Epithelial cell of proximal tubule (primary cell): ENCODE results near the gene TEX261. TPM values are rescaled to one million over a fixed set of nuclear protein-coding genes. Genes with fewer than 3 reads are reported as not detected.

Experiments
- DNase-seq: peaks from one replicate; pipeline ENCODE4 v3.0.0-alpha.2; 2011; ENCODE audit warnings: low read depth
- H3K4me3 ChIP-seq: 2 replicates; pipeline ENCODE4 v1.5.1; 2011; ENCODE audit warnings: low read depth, mild to moderate bottlenecking, low read length
- total RNA-seq: library from RNA; depleted of rRNA; stranded (reverse); fragments of >200 nt; gene quantifications from 2 replicates; pipeline ENCODE4 v1.2.3, GENCODE V29; 2015
- TF ChIP-seq, protein P1 (sequence below): conservative IDR thresholded peaks from 2 replicates; pipeline ENCODE4 v1.5.1; 2012; ENCODE audit warnings: low read depth, mild to moderate bottlenecking, low read length

TEX261 gene
- total RNA-seq, 1 donor from 2014 or later = 12.3 TPM

DNA sequence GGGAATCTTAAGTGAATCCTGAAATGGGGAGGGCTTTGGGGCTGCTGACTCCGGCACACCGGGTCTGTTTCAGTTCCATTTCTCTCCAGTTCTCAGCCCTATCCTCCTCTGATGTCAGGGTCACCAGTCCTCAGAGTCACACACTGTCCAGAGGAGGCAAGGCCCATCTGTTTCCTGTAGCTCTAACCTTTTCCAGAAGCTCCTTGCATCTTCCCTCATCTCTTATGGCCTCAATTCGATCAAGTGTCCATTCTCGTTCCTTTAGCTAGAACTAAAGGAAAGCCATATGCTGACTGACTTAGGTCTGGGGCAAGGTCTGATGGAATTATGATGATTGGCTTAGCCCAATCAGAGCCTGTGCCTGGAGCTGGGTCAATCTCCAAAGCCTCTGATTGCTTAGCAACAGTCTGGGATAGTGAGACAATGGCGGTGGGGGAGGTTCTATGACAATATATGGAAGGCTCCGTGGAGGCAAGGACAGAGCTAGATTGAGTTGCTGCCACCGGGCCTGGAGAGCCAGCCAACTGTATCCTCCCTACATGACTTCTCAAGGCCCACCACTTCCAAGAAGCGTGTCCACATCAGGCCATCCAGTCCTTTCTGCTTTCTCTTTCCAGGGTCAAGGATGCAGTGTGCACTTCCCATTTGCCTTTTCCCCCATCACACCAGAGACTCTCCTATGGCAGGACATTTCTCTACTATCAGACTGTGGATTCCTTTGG lies 11.0 kb downstream of the TEX261 start:
- TF ChIP-seq, protein P1, sequence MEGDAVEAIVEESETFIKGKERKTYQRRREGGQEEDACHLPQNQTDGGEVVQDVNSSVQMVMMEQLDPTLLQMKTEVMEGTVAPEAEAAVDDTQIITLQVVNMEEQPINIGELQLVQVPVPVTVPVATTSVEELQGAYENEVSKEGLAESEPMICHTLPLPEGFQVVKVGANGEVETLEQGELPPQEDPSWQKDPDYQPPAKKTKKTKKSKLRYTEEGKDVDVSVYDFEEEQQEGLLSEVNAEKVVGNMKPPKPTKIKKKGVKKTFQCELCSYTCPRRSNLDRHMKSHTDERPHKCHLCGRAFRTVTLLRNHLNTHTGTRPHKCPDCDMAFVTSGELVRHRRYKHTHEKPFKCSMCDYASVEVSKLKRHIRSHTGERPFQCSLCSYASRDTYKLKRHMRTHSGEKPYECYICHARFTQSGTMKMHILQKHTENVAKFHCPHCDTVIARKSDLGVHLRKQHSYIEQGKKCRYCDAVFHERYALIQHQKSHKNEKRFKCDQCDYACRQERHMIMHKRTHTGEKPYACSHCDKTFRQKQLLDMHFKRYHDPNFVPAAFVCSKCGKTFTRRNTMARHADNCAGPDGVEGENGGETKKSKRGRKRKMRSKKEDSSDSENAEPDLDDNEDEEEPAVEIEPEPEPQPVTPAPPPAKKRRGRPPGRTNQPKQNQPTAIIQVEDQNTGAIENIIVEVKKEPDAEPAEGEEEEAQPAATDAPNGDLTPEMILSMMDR = no peak
- DNase-seq = no peak
- no peak overlapping the region for H3K4me3 ChIP-seq

DNA sequence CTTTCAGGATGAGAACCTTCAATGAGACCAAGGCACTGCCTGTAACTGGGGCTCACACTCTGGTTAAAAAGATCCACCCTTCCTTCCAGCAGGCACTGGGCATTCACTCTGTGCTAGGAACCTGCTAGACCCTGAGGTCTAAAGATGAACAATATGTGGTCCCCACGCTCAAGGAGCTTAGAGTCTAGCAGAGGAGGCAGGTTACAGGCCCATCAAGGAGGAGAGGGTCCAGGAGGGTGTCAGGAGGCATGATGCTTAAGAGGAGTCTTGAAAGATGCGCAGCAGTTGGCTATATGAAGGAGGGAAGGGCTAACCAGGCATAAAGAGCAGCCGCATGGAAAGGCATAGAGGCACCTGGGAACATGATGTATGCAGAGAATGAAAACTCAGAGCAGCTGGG lies 11.7 kb downstream of the TEX261 start:
- TF ChIP-seq, protein P1 = no peak
- H3K4me3 ChIP-seq = no peak overlapping the region
- DNase-seq = no peak

DNA sequence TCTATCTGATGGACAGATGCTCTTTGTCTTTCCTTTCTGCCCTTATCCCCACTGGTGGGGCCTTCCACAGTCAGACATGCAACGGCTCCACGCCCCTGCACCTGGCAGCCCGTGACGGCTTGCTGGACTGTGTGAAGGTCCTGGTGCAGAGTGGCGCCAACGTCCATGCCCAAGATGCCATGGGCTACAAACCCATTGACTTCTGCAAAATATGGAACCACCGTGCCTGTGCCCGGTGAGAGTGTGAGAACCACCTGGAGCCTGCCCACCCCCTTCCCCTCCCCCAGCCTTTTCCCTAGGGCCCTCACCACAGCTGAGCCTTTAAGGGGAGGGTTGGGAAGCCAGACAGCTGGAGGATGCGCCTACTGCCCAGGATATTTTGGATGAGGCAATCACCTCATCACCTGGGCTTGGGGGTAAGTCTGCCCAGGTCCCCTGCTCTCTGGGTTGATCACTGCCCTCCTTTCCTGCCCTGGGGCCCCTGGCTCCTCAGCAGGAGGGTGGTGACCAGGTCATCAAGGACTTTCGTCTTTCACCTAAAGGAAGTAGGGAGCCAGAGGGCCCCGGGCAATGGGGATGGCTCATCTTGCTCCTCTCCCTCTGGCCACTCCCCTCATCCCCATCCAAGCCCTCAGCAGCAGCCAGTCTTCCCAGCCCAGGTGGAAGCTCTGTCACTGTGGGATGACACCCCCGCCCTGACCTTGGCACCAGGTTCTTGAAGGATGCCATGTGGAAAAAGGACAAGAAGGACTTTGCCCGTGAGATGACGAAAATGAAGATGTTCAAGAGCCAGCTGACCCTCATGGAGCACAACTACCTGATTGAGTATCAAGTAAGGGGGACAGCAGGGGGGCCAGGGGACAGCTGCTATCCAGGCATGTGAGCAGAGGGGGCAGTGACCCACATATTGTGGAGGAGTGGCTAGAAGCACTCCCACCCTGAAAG lies 12.5 kb downstream of the TEX261 start:
- no peak overlapping the region for H3K4me3 ChIP-seq
- TF ChIP-seq, protein P1 = no peak
- no peak for DNase-seq

DNA sequence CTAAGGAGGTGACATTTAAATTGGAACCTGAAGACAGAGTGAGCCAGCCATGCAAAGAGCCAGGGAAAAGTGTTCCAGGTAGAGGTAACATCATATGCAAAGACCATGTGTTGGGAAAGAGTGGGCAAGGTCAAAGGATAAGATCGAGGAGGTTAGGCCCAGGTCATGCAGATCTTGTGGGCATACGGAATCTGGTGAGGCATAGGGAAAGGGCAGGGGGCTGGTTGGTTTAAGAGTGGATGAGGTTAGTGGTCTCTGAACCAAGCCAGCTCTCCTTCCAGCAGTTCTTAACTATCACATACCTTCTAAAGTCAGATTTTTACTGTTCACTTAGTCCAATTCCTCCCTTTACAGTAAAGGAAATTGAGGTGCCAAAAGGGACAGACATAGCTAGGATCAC lies 13.3 kb downstream of the TEX261 start:
- TF ChIP-seq, protein P1 = no peak
- H3K4me3 ChIP-seq = no peak overlapping the region
- DNase-seq = no peak

DNA sequence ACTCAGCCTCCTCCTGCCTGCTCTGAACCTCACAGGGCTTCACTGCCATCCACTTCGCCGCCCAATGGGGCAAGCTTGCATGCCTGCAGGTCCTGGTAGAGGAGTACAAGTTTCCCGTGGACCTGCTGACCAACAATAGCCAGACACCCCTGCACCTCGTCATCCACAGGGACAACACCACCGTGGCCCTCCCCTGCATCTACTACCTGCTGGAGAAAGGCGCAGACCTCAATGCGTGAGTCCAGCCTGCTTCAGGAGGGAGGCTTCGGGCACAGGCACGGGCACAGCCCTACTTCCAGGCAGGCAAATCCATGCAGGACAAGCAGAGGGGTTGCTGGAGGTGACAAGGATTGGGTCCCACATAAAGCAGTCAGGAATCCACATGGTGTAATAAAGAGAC lies 15.0 kb downstream of the TEX261 start:
- no peak for DNase-seq

DNA sequence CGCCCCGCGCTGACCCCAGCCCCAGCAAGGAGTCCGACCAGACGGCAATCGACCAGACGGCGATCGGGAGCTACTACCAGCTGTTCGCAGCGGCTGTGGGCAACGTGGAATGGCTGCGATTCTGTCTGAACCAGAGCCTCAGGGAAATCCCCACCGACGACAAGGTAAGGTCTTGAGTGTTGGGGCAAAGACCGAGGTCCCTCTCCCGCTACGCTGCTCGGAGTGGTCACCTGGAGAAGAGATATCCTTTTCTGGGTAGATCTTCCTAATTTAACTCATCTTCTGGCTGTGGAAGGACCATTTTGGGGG lies 15.5 kb downstream of the TEX261 start:
- H3K4me3 ChIP-seq = peak overlapping the region; percentile 59

More for the DNA sequence above, 15.0 kb downstream of the TEX261 start:
- no peak overlapping the region for H3K4me3 ChIP-seq
- TF ChIP-seq, protein P1 = no peak

More for the DNA sequence above, 15.5 kb downstream of the TEX261 start:
- DNase-seq = no peak
- TF ChIP-seq, protein P1 = no peak
